Urinary bladder (tissue), 4 donors: ENCODE data around the gene METTL14. TPM values are rescaled to one million over a fixed set of nuclear protein-coding genes. Genes with fewer than 3 reads are reported as not detected.

Experiments
- DNase-seq: peaks from one replicate; pipeline ENCODE4 v3.0.0-alpha.2; 2015; ENCODE audit errors: extremely low spot score
- H3K27ac ChIP-seq: one replicate; pipeline ENCODE4 v1.5.1; 2013; ENCODE audit warnings: low read depth, mild to moderate bottlenecking, moderate library complexity
- H3K36me3 ChIP-seq: one replicate; pipeline ENCODE4 v1.6.1; 2013; ENCODE audit warnings: mild to moderate bottlenecking, moderate library complexity; ENCODE audit not compliant: insufficient read depth
- H3K4me1 ChIP-seq: one replicate; pipeline ENCODE4 v1.6.1; 2013; ENCODE audit warnings: mild to moderate bottlenecking, moderate library complexity; ENCODE audit not compliant: insufficient read depth
- H3K4me3 ChIP-seq: one replicate; pipeline ENCODE4 v1.5.1; 2013; ENCODE audit warnings: low read depth, low read length
- WGBS: extraction: QIAGEN DNeasy Blood & Tissue Kit; methylation state at CpG from one replicate; pipeline ENCODE4 v1.1.7; 2013; 5-methylcytosine and 5-hydroxymethylcytosine counted together
- polyA plus RNA-seq: library from polyadenylated mRNA; stranded (reverse); fragments of 200-250 nt; gene quantifications from one replicate; pipeline ENCODE4 v1.2.3, GENCODE V29; 2013
- total RNA-seq: library from RNA; depleted of rRNA; stranded (reverse); fragments of >200 nt; gene quantifications from one replicate; pipeline ENCODE4 v1.2.3, GENCODE V29; 2014
- donor health status: healthy with polysubstance abuse.
- donor health status: healthy.

Gene METTL14
- total and polyA plus RNA-seq, 2 donors = 14.9 to 25.7 TPM

DNA sequence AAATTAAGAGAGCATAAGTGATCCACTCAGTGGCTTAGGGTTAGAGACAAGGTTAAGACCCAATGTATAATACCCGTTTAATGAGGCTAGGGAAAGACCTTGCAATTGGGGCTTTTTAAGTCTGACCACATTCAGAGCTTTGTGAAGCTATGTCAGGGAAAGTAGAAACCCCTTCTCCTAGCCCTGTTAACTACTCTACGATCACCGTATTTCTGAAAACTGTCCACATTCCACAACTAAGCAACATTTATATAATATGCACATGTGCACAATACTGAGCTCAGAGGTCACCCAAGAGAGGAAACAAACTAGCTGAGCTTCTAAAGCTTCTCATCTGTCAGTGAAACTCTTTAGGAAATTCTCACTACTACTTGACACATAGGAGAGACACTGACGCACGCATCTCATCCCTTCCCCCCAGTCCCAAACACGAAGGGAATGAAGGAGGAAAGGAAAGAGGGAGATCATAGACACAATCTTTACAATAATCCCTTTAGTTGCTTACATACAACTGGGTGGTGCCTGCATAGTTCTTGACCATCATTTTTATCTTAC, 56.2 kb downstream of the METTL14 start:
- no peak for DNase-seq
- Histone ChIP-seq H3K4me3 (peak overlapping the region; percentile 5), H3K4me1 (no peaks in the 10 kb centered on the region), H3K36me3 (no peaks in the 10 kb centered on the region), H3K27ac (peak overlapping the region; percentile 35)
- 16% methylated on average over 6 of the region's 6 CpGs for WGBS

DNA sequence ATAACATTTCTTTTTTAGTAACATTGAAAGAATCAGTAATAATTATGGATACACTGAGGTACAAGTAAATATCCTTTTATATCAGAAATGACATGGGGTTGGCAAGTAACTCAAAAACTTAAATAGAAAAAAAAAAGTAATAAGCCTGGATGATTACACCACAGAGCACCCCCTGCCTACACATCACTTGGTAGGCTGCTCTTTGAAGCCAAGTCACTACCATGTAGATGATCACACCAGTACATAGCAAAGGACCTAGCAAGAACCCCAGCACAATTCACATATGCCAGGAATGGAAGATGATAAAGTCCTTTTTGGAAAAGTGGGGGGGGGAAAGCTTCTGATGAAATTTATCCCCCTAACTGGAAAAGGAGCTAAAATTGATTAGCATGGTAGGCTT, 56.9 kb downstream of the METTL14 start:
- no peaks in the 10 kb centered on the region for H3K36me3 ChIP-seq
- DNase-seq = no peak
- no peaks in the 10 kb centered on the region for H3K4me1 ChIP-seq

DNA sequence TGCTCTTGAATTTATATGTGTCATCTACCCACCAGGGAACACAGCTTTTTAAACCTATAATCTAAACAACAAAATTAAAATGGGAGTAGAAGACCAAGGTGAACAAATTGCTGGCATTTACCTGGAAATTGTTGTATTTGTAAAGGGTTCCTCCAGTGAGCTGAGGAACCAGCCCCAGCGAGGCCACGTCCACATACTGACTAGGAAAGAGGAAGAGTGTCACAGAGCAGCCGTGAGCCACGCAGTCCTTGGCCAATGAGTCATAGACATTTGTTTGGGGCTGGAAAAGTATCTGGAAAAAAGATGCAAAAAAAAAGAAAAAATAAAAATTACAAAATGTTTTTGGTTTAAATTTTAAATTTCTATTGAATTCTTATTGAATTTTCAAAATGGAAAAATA, 58.7 kb downstream of the METTL14 start:
- no peak overlapping the region for H3K27ac ChIP-seq
- no peaks in the 10 kb centered on the region for H3K36me3 ChIP-seq
- no peak overlapping the region for H3K4me3 ChIP-seq
- 78% methylated on average over 4 of the region's 4 CpGs for WGBS
- H3K4me1 ChIP-seq = no peaks in the 10 kb centered on the region
- no peak for DNase-seq

More for the DNA sequence above, 56.9 kb downstream of the METTL14 start:
- Histone ChIP-seq H3K27ac (no peak overlapping the region), H3K4me3 (no peak overlapping the region)

DNA sequence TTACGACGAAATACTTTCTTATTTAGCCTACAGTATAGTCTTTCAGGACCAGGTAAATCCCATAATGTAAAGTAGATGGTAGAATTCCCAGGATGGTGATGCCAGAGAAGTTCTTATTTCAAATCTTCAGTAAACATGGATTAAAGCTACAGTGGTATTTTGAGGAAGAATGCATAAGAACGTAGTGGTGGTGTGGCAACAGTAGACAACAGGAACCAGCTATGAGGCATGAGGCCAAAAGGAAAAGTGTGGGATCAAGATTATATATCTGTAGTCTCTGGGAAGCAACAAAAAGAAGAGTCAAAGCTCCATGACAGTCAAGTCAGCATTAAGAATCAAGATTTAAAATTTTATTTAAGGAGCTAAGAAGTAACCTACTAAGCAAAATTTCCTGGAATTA, 60.2 kb downstream of the METTL14 start:
- no peak for DNase-seq
- H3K4me1 ChIP-seq = no peaks in the 10 kb centered on the region
- 70% methylated on average over 3 of the region's 3 CpGs for WGBS
- no peaks in the 10 kb centered on the region for H3K36me3 ChIP-seq
- H3K4me3 ChIP-seq = no peak overlapping the region
- no peak overlapping the region for H3K27ac ChIP-seq

DNA sequence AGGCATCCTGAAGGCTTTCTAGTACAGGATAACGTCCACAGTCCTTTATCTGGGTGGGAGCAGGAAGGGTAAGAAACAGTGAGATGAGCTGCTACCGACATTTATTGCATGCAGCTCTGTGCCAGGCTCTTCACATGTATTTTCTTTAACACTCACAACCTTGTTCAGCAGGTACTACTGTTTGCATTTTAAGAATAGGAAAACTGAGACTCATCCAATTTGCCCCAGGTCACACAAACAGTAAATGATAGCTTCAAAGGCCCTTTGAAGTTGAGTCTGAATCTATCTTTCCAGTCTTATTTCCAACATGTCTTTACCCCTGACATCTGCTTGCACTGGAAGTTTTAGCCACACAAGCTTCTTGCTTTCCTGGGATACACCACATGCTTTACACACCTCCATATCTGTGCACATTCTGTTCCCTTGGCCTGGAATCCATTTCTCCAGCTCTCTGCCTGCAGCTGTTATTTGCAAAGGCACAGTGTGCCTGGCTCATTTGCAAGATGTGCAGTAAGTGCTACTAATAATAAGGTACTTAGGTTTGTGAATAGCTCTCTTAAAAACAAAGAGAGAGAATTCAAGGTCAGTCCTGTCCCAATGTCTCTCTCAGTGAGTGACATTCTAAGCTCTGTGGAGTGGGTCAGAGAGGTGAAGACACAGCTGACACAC, 61.2 kb downstream of the METTL14 start:
- H3K36me3 ChIP-seq = no peaks in the 10 kb centered on the region
- H3K27ac ChIP-seq = no peak overlapping the region
- WGBS = 27% methylated on average over 2 of the region's 2 CpGs
- H3K4me1 ChIP-seq = no peaks in the 10 kb centered on the region
- H3K4me3 ChIP-seq = no peak overlapping the region
- no peak for DNase-seq

DNA sequence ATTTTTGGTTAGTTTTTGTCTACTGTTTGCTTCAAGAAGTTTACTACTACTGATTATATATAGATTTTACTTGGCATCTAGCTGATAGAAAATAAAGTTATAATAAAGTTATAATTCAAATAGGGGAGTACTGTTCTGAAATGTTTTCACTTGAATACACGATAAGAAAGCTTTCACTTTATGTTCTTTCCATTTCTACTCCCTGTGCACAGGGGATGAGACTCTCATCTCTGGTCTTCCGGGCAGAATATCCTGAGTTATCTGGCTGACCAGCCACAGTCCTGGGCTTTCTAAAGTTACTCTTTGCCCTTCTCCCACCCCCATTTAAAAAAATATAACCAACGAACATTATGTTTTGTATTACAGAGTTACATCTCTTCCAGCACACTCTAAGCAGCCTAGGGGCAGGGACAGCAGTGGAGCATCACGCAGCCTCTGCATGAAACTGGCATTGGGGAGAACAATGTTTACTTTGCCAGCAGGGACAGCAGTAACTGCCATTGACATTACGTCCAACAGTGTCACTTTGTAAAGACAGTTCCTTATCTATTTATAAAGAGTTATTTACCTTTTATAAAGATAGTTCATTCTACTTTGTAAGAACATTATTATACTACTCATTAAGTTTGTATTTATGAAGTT, 64.3 kb downstream of the METTL14 start:
- Histone ChIP-seq H3K4me3 (no peak overlapping the region), H3K4me1 (no peaks in the 10 kb centered on the region)

DNA sequence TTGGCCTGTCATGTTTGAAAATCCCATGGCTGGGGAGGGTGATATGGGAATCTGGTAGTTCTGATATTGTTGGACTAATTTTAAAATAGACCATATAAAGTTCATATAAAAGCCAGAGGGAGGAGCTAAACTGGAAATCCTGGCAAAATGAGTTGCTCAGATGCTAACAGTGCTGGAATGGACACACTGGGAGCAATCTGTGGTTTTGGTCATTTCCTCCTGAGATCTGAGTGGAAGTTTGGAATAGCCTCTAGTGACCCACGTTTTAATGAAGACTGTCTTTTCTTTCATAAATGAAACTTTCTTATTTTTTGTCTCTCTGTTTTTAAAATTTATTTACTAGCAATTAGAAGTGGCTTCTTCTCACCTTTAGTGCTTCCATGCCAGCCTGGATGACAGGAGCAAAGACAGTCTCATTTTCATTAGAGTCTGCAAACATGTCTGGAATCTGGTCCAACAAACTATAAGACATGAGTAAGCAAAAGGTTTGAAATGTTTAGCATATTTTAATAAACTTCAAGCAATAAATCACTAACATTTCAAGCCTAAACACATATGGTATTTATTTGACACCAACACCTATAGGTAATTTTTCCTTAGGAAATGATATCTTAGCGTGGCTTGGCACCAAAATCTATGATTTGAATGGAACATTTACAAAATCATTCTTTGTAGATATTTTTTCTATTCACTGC, 66.6 kb downstream of the METTL14 start:
- no peaks in the 10 kb centered on the region for H3K36me3 ChIP-seq
- no peak overlapping the region for H3K4me3 ChIP-seq
- no peaks in the 10 kb centered on the region for H3K4me1 ChIP-seq
- 73% methylated on average over 2 of the region's 2 CpGs for WGBS
- no peak for DNase-seq
- H3K27ac ChIP-seq = no peak overlapping the region

More for the DNA sequence above, 64.3 kb downstream of the METTL14 start:
- H3K27ac ChIP-seq = no peak overlapping the region
- H3K36me3 ChIP-seq = no peaks in the 10 kb centered on the region
- no peak for DNase-seq
- WGBS = 68% methylated on average over 5 of the region's 5 CpGs

DNA sequence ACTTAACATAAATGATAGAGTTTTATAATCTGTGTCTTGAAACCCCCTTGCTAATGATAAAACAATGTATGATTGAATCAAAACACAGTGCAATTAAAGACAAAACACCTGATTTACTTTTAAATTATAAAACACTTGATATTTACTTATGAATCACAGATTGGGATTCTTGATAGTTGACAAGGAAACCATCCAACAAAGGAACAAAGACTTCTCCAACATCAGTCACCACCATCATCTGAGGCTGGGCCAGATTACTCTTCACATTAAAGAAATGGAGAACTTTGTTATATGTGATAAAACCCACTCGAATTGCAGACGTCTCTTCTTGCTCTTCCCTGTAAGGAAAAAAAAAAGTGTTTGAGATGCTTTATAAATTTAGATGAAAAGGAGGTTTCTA, 67.4 kb downstream of the METTL14 start:
- Histone ChIP-seq H3K36me3 (no peaks in the 10 kb centered on the region), H3K4me3 (no peak overlapping the region), H3K27ac (no peak overlapping the region), H3K4me1 (peaks cover 2% of the 10 kb centered on the region)
- no peak for DNase-seq
- WGBS = 32% methylated on average over 2 of the region's 2 CpGs

DNA sequence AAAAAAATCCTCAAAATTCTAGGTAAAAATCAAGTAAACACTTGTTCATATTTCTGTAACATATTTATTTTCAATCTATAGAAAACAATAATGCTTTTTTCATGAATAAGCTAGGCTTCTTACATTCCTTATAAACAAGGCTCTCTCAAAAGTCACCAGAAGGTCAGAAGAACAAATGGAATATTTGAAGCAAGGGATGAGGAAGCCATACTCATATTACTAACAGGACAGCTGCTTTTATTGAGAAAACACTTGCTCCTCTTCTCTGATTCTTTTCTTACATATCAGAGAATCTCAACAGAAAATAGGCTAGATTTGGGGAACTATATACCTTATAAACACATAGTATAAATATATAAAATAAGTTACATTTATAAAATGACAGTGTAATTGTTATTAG, 67.9 kb downstream of the METTL14 start:
- Histone ChIP-seq H3K4me1 (peaks cover 2% of the 10 kb centered on the region), H3K27ac (no peak overlapping the region)
- no peak for DNase-seq

DNA sequence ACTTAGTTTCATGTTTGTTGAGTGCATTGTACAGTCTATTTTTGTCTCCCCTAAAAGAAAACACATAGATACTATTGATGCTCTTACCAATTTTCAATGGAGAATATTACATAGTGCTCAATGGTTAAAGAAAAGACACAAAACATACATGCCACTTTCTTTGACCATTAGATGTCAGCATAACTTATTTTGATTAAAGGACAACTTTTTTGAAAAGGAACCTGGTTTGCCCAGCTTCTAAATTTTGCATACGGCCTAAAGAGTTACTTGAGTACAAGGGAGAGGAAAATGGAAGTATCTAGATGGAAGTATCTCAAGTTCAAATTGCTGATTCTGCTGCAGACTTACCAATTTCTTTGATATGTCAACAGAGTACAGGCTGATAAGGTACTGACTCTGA, 68.5 kb downstream of the METTL14 start:
- Histone ChIP-seq H3K4me1 (peaks cover 2% of the 10 kb centered on the region), H3K36me3 (no peaks in the 10 kb centered on the region), H3K4me3 (no peak overlapping the region), H3K27ac (no peak overlapping the region)
- WGBS = 40% methylated on average over 1 of the region's 1 CpG
- no peak for DNase-seq

More for the DNA sequence above, 67.9 kb downstream of the METTL14 start:
- H3K4me3 ChIP-seq = no peak overlapping the region
- no peaks in the 10 kb centered on the region for H3K36me3 ChIP-seq

DNA sequence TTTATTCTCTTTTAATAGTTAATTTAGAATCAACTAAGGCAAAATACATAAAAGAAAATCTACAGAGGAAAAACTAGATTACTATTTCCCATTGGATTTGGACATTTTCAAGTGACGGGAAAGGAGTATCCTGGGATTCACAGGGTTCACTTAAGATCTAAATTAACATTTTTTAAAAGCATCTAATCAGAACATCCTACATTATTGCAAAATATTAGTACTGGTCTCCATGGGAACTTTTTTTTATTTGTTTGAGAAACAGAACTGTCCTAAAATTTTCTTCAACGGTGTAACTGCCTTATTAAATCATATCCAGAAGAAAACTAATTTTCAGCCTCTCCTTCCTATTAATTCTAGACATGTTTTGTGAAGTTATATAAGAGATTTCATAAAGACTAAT, 69.7 kb downstream of the METTL14 start:
- peak overlapping the region; percentile 23 for H3K27ac ChIP-seq
- WGBS = 45% methylated on average over 2 of the region's 2 CpGs
- DNase-seq = no peak
- peaks cover 2% of the 10 kb centered on the region for H3K4me1 ChIP-seq
- no peak overlapping the region for H3K4me3 ChIP-seq
- H3K36me3 ChIP-seq = no peaks in the 10 kb centered on the region

DNA sequence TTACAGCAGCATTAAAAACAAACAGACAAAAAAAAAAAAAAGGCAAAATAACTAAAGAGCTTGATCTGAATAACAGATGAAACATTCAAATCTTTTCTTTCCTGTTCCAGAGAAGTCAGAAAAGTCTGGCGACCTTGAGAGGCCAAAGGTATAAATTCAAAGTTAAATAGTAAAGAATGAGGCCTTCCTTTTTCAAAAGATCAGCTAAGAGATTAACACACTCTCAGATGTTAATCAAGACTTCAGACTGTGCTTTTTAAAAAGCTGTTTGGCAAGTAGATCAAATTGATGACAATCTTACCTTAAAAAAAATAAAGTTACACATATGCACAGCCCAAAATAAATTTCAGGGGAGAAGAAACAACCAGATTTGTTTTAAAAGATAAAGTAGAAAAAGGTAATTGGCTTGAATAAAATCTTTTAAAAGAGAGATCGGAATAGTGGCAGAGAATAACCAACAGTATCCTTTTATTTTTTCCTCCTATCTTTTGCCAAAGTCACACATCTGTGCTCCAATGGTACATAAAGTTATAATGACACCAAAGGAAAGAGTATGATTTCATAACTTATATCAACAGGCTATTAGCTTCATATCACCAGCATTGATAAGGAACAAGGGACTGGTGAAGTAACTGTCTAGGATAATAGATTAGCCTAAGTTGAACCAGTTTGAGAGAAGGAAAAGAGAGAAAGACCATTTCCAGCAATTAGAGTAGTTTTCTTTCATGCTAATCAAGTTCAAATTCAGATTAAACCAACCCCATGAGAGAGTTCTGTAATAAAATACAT, 70.4 kb downstream of the METTL14 start:
- DNase-seq = no peak
- Histone ChIP-seq H3K4me1 (peaks cover 2% of the 10 kb centered on the region), H3K27ac (peak overlapping the region; percentile 60), H3K36me3 (no peaks in the 10 kb centered on the region), H3K4me3 (no peak overlapping the region)
- 63% methylated on average over 2 of the region's 2 CpGs for whole genome bisulfite sequencing

DNA sequence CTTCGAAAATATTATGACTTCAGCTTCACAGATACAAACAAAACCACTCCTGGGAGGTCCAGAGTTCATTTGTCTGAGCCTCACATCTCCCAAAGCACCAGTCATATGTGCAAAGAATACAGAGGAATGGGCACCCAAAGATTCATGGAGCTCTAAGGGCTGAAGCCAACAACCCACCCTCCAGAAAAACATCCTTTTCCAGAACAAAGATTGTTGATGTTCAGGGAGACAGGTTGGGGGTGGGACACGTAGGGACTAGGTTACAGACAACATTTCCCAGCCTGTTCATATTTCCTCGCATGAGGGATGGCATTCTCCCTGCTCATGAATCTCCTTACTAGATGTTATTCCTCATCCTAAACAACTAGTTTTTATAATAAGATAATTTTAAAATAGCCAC, 71.2 kb downstream of the METTL14 start:
- peak overlapping the region; percentile 60 for H3K27ac ChIP-seq
- 43% methylated on average over 3 of the region's 3 CpGs for WGBS
- no peaks in the 10 kb centered on the region for H3K36me3 ChIP-seq
- H3K4me3 ChIP-seq = no peak overlapping the region
- H3K4me1 ChIP-seq = peaks cover 2% of the 10 kb centered on the region
- no peak for DNase-seq
